DMS153 treated with DMSO at 0.1 percent for 48 hours (cell line): Measurements from ENCODE around the gene ESRRA.

ENCODE experiments used
- DNase-seq: peaks from one replicate; lab custom pipeline; 2025; ENCODE audit not compliant: unreplicated experiment; lab: John Stamatoyannopoulos, UW

Gene ESRRA

DNA sequence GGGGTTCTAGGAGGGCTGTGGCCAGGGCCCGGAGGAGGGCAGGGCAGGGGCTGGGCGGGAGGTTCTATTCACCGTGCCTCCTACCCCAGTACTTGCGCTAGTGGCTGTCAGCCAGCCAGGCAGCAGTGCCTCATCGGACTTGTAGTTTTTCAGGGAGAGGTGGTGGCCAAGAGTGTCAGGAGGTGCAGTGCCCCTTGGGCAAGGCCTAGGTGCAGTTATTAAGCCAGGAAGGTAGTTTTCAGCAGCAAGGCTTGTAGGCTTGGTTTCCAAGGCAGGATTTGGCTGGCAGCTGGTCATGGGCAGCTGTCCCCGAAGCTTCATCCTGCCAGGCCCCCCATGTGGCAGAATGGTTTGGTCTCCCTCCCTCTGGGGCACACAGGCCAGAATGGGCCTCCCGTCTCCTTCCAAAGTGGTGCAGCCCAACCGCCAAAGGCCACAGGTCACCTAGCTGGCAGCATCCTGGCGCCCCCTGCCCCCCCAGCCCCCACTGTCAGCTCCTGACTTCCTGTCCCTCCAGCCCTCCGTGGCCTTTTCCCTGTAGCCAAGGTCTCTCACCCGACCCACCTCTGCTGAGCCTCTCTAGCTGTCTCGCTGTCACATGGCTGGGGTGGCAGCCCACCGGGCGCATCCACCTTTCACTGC is 43.2 kb downstream of the ESRRA start:
- DNase-seq, result no peak

DNA sequence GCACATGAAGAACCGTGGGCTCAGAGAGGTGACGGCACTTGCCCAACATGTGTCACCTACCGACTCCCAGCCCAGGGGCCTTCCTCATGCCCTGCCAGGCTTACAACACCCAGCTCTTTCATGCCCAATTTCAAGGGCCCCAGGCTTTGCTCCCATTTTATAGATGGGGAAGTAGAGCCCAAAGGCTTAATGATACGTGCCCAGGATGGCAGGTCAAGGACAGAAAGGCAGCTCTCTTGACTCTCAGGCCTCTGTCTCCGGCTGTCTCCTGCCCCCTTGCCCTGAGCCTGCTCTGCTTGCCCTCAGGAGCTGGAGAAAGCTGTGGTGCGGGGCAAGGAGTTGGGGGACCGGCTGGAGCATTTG is 43.7 kb downstream of the ESRRA start:
- DNase-seq, result no peak

DNA sequence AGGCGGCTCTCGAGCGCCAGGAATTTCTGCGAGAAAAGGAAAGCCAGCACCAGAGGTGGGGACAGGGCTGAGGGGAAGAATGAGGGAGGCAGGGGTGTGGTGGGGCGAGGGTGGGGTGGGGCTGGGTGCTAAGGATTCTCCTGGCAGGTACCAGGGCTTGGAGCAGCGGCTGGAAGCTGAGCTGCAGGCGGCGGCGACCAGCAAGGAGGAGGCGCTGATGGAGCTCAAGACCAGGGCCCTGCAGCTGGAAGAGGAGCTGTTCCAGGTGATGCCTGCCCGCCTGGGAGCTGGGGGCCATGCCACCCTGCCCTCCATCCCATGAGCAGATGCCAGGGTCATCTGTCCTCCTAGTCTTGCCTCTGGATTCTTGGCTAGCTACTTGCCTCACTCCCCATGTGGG is 44.1 kb downstream of the ESRRA start:
- DNase-seq, result no peak

DNA sequence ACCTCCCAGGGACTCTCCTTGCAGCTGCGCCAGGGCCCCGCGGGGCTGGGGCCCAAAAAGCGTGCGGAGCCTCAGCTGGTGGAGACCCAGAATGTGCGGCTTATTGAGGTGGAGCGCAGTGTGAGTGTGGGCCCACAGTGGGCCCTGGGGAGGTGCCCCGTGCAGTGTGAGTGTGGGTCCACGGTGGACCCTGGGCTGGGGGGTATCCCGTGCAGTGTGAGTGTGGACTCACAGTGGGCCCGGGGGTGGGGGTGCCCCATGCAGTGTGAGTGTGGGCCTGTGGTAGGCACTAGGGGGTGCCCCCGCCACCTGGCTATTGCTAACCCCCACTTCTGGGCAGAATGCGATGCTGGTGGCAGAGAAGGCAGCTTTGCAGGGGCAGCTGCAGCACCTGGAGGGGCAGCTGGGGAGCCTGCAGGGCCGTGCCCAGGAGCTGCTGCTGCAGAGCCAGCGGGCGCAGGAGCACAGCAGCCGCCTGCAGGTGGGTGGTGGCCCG is 45.9 kb downstream of the ESRRA start:
- no peak for DNase-seq

DNA sequence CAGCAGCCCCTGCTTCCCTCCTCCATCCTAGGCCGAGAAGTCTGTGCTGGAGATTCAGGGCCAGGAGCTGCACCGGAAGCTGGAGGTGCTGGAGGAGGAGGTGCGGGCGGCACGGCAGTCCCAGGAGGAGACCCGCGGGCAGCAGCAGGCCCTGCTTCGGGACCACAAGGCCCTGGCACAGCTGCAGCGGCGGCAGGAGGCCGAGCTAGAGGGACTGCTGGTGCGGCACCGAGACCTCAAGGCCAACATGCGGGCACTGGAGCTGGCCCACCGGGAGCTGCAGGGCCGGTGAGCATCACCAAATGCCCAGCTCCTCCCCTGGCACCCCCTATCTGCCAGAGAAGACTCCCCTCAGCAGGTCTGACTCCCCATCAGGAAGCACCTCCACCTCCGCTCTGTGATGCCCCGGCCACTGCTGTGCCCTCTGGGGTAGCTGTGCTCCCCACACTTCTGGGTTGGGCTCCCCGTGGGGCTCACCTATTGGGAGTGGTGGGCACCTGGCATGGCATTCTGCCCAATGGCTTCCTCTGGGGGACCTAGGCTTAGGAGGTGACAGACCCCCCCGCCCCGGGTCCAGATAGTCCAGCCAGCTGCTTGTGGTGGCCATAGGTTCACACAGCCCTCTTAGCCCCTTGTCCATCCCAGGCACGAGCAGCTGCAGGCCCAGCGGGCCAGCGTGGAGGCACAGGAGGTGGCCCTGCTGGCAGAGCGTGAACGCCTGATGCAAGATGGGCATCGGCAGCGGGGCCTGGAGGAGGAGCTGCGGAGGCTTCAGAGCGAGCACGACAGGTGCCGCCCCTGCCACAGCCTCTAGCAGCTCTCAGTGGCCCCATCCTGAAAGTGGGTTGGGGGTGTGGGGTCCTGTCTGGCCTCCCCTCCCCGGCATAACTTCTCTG is 47.0 kb downstream of the ESRRA start:
- DNase-seq, result no peak

DNA sequence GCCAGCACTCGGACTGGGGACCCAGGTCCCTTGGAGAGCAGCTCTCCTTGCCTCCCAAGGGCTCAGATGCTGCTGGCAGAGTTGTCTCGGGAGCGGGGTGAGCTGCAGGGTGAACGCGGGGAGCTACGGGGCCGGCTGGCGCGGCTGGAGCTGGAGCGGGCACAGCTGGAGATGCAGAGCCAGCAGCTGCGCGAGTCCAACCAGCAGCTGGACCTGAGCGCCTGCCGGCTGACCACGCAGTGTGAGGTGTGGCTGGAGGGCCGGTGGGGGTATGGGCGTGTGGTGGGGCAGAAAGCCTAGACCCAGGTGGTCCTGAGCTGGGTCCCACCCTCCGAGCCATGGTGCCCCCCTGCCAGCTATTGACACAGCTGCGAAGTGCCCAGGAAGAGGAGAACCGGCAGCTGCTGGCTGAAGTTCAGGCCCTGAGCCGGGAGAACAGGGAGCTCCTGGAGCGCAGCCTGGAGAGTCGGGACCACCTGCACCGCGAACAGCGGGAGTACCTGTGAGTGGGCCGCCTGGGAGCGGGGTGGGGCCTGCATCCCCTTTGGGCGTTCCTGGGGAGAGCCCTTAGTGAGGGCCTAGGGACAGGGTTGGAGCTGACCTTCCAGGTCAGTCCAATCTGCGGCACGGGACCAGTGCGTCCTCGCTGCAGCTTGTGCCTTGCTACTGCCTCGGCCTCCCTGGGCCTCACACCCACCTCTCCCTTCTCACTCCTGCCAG is 47.8 kb downstream of the ESRRA start:
- DNase-seq, result no peak

DNA sequence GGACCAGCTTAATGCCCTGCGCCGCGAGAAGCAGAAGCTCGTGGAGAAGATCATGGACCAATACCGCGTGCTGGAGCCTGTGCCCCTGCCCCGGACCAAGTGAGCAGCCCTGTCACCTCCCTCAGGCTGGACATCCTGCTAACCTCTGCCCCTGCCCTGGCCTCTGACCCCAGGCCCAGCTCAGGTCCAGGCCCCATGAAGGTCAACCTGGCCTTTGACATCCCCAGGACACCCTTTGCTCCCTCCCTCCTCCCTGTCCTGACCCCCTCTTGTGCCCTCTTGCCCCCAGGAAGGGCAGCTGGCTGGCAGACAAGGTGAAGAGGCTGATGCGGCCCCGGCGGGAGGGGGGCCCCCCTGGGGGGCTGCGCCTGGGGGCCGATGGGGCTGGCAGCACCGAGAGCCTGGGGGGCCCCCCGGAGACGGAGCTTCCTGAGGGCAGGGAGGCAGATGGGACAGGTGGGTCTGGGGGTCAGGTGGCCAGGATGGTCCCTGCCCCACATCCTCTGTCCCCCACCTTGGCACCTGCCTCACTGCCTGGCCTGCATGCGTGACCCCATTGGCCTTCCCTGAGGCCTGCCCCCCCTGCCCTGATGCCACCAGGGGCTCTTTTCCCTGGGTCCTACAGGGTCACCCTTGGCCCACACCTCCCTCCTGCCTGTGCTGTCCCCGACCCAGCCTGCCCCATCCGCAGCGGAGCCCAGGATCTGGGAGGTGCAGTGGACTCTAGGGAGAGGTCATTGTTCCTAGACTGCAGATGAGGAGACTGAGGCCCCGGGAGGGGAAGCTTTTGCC is 48.6 kb downstream of the ESRRA start:
- no peak for DNase-seq

DNA sequence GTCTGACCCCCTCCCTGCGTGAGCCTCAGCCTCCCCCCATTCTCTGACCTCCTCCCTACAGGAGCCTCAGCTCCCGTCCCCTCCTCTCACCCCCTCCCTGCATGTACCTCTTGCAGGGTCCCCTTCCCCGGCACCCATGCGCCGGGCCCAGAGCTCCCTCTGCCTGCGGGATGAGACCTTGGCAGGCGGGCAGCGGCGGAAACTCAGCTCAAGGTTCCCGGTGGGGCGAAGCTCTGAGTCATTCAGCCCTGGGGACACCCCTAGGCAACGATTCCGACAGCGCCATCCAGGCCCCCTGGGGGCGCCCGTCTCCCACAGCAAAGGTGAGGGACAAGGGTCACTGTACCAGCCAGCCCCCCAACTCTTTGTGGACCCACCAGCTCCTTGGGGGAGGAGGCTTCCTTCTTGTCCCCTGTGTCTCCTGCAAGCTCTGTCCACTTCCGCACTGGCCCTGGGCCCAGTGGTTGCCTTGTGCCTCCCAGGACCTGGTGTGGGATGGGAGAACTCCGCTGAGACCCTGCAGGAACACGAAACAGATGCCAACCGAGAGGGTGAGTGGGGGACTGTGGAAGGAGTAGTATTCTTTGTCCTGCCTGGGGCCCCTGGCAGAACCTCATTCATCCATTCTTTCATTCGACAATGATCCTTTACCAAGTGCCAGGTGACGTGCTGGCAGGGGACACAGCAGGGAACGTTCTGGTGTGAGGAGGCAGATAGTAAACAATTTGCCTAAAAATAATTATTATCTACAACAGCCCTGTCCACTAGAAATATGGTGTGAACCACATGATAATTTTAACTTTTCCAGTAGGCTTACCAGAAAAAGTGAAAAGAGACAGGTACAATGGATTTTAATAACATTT is 50.0 kb downstream of the ESRRA start:
- peak; percentile 75 for DNase-seq

DNA sequence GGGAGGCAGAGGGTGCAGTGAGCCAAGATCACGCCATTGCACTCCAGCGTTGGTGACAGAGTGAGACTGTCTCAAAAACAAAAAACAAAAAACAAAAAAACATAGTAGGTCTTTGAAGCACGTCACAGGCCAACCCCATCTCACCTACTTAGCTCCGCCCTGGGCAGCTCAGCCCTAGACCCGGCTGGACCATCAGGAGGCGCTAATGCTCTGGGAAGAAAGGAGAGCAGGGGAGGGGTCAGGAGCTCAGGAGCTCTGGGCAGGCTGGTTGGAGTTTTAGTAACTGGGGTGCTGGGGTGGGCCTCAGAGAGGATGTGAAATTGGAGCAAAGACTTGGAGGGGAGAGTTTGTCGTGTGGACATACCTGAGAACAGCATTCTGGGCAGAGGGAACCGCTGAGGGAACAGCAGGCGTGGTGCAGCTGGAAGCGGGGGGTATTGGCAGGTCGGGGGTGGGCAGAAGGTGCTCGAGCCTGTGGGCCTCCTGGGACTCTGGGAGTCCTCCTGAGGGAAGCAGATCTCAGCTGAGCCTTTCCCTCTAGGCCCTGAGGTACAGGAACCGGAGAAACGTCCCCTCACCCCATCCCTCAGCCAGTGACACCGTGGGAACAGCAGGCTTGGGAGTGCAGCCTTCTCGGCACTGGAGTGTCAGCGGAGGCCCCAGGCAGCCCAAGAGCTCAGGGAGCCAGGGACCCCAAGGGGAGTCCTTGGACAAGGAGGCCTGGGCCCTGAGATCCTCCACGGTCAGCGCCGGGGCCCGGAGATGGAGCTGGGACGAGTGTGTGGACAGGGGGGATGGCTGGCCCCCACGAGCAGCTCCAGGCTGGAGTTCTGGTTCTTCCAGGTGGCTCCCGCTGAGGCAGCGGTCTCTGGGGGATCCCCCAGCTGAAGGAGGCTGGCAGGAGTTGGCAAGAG is 51.4 kb downstream of the ESRRA start:
- DNase-seq, result peak; percentile 13

DNA sequence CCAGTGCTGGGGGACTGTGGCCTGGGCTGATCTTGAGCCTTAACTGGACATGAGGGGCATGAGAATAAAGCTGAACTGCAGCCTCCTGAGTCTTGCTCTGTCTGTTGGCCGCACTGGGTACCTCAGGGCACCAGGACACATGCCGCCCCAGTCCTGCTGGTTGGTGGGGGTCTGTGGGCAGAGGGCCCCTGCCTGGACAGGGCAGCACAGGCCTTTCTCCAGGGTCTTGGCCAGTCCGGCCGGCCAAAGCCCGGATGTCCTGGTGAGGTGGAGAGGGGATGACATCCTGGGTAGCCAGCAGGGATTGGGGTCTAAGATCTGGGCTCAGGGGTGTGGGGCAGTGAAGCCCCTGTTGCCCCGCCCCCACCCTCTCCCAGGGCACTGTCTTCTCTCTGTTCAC is 52.1 kb downstream of the ESRRA start:
- DNase-seq, result no peak

DNA sequence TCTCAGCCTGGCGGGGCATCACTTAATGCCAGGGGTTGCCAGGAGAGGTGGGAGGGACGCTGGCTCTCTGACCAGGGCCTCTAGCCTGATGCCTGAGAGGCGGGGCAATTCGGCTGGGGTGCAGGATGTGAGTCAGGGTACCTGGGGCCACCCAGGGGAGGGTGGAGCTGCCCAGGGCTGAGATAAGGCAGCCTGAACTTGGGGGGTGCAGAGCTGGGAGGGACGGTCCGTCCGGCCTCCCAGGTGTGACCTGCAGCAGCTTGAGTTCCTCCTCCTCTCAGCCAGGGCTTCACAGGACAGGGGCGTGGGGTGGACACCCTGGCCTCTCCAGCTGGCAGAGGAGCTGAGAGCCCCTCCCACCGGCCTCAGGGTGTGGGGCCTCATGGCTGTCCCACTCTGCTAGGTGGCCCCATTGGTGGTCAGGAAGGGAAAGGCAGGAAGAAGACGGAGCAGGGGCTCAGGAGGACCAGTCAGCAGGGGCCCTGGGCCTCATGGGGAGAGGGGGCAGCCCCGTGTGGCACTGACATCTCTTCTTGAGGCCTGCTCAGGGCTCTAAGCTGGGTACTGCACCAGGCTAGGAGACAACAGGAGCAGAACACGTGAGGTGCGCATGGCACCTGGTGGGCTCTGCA is 52.7 kb downstream of the ESRRA start:
- no peak for DNase-seq

DNA sequence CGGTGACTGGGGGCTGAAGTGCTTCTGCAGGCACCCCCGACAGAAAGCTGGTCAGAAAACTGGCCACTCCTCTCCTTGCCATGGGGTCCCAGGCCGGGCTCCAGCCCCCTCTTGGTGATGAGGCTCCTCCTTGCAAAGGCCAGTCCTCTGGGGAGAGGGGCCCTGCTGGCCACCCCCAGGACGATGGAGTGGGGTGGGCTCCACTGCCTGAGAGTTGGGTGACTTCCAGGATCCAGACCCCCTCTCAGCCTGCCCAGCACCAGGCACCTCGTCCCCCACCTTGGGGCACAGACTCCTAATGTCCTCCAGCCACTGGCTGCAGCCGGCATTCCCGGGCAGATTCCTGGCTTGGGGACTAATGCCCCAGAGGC is 53.2 kb downstream of the ESRRA start:
- no peak for DNase-seq

DNA sequence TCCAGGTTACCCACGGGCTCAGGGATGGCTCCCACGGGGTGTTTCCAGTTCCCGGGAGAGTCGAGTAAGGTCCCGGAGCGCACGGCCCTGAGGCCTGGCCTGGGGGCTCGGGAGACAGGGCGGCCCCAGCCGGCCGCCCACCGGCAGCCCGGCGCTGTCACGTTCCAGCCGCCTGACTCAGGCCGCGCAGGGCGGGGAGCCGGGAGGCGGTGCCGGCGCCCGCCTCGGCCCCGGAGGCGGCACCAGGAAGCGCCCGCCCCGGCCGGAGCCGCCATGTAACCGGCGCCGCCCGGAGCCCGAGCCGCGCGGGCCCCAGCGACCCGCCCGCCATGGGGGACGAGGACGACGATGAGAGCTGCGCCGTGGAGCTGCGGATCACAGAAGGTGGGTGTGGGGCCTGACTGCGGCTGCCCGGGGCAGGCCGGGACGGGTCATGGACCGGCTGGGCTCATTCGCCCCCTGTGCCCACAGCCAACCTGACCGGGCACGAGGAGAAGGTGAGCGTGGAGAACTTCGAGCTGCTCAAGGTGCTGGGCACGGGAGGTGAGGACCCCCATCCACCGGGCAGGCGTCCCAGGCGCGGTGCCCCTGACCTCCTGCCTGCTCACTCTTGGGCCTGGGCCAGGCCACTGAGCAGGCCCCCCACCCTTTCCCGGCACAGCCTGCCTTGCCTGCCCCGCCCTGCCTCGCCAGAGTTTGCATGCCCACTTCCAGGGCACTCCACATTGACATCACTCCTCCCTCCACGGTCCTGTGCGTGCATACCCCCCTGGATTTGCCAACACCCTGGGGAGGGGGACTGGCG is 53.8 kb downstream of the ESRRA start, which contains the start of gene RPS6KA4:
Gene RPS6KA4 (plus strand): TSS at position 256 of the 805 bp plus-strand sequence. CDS start 74 bp downstream, at position 330.
- no peak for DNase-seq

DNA sequence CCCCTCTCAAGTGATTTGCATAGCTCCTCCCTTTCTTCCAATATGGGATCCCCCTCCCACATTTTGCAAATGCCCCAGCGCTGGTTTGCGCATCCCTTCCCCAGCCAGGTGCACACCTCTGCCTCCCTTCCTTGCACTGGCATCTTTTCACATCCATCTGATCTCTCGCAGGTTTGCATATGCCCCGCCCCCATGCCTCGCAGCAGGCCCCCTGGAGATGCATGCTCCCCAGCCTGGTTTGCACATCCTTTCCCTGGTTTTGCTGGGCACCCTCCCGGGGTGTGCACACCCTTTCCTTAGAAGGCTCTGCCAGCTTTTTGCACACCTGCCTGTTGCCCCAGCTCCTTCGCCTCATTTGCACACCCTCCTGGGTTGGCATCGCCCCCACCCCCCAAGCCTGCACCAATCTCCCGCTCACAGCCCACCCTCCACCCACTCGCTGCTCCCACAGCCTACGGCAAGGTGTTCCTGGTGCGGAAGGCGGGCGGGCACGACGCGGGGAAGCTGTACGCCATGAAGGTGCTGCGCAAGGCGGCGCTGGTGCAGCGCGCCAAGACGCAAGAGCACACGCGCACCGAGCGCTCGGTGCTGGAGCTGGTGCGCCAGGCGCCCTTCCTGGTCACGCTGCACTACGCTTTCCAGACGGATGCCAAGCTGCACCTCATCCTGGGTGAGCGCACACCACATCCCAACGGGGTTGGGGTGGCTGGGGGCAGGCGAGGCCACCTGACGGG is 54.6 kb downstream of the ESRRA start:
- no peak for DNase-seq

DNA sequence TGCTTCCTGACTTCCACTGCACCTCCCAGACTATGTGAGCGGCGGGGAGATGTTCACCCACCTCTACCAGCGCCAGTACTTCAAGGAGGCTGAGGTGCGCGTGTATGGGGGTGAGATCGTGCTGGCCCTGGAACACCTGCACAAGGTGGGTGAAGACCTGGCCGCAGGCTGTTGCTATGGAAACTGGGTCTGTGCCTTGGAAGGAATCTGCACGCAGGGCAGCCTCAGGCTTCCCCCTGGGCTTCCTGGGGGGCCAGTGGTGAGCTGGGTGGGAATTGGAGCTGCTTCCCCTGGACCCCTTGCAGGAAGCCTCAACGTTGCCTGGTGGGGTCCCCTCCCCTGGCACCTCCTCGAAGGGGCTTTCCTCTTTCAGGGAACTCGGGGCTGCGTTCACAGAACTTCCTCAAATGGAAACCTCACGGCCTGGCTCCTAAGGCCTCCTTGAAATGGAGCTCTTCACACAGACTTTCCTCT is 55.2 kb downstream of the ESRRA start:
- DNase-seq, result no peak

DNA sequence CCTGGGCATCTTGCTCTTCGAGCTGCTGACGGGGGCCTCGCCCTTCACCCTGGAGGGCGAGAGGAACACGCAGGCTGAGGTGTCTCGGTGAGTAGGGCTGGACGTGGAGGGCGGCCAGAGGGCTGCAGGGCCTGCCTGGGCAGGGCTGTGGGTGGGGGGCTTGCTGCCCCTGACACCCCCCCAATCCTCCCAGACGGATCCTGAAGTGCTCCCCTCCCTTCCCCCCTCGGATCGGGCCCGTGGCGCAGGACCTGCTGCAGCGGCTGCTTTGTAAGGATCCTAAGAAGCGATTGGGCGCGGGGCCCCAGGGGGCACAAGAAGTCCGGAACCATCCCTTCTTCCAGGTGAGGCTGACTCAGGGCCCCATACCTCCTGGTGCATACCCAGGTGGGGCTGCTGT is 56.3 kb downstream of the ESRRA start:
- DNase-seq, result no peak

DNA sequence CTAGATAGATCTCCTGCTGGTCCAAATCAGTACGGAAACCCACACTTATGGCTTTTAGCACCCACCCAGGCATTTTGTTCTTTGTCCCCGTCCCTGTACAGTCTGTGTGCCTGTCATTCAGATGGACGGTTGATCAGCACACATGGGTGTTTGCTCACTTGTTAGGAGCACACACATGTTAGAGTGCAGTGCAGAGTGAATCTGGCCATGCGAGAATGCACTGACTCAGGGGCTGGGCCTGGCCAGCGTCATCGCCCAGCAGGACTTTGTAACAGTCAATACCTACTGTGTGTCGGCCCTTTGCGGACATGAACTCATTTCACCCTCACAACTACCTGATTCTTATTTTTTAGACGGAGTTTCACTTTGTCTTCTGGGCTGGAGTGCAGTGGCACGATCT is 57.0 kb downstream of the ESRRA start:
- DNase-seq, result no peak
